Epidermal melanocyte (primary cell): ENCODE results near the gene TANC1.
"Not testable (repeated sequence)": the region's sequence is repeated elsewhere in the genome, so short reads cannot be mapped to it uniquely, and the experiment has no call there.

Experiments used
- DNase-seq: peaks from one replicate; pipeline ENCODE4 v3.0.0; 2011; ENCODE audit warnings: low spot score; ENCODE audit not compliant: insufficient read length

The TANC1 gene

DNA sequence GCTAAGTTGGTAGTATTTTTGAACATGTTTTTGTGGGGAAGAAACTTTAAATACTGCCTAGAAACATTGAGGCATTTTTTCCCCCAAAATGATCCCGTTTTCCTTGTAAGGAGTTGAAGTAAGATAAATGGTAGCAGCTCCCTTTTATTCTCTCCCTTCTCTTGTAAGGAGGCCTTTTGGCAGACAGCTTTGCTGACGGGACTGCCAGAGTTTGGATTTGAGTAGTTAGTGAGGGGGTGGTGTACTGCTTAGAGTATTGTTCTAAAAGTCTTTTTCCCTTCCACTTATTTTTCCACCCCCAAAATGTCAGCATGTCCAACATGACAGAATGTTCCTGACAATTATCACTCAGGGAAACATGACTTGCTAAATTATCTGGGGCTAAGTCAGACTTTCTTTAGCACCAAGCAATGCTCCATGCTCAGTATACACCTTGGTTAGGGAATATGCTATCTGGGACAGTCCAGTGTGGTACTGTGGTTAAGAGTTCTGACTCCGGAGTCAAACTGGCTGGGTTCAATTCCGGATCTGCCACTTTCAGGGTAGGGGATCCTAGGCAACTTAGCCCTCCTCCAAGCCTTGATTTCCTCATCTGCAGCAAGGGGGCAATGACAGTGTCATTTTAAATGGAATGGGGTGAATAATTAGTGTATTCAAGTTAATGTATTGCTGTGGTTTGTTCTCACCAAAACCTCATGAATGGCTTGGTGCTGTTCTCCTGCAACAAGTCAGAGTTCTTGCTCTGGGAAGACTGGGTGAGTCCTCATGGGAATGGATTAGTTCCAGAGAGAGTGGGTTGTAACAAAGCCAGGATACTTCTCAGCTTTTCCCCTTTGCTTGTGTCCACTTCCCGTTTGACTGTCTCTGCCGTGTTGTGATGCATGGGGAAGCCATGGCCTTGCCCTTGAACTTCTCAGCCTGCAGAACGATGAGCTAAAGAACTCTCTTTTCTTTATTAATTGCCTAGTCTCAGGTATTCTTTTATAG, 116.2 kb downstream of the TANC1 start:
- DNase-seq = no peak

DNA sequence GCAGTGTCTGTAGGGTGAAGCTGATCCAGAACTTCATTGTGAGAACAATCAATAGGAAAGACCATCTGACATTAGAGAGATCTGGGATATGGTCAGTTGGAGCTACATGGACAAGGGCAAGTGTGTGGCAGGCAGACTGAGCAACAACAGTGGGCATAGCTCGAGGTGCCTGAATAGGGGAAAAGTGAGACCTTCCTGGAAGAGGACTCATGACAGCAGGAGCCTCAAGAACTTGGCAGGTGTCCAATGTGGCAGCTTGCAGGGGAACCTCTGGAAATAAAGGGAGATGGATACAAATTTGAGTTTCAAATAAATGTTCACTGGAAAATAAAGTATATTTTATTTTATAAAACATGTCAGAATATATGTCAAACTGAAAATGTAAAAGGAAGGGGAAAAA, 117.9 kb downstream of the TANC1 start:
- DNase-seq = no peak

DNA sequence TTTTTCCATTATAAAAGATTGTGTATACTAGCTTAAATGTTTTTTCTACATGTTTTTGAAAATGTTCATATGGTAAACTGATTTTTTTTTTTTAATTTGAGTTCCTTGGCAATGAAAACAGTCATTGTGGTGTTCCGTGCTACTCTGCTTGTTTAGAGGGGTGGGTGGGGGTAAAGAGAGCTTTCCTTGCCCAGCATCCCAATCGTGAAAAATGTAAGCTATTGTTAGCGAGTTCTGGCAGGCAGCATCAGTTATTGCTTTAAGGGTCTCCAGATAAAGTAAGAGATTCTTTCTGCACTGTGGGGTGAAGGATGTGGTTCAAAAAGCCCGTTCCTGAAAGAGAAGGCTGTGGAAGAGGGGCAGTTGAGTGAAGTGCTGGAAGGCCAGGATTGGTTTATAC, 118.4 kb downstream of the TANC1 start:
- DNase-seq = no peak

DNA sequence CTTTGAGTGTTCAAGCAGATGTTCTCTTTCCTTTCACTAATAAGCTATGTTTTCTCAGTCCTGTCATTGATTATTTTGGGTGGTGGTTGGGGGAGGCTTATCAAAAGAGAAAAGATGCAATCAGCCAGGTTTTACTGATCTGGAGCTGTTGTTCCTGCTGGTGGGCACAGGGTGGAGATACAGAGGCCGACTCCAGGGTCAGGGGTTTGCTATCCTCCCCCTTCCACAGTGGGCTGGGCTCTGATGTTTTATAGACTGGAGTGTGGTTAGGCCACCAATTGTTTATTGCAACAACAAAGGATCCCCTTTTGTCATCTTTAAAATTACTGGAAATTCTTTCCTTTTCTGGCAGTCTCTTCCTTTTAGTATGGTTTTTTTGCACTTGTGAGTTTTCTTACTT, 120.5 kb downstream of the TANC1 start:
- DNase-seq = no peak

DNA sequence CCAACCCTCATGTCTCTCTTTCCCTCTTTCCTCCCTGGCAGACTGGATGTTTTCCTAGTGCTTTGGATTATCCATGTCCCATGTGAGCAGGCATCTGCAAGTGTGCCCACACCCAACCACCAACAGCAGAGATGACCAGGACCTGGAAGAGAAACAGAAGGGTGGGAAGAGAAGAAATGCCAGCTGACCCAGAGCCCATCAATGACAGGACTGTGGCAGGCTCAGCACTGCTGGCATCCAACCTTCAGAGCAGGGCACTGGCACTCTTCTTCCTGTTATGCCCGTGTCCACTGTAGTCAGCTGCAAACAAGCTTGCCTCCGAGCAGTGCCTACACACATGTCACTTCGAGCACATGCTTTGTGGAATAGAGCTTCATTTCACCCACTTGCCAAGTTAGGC, 121.1 kb downstream of the TANC1 start:
- DNase-seq = no peak

DNA sequence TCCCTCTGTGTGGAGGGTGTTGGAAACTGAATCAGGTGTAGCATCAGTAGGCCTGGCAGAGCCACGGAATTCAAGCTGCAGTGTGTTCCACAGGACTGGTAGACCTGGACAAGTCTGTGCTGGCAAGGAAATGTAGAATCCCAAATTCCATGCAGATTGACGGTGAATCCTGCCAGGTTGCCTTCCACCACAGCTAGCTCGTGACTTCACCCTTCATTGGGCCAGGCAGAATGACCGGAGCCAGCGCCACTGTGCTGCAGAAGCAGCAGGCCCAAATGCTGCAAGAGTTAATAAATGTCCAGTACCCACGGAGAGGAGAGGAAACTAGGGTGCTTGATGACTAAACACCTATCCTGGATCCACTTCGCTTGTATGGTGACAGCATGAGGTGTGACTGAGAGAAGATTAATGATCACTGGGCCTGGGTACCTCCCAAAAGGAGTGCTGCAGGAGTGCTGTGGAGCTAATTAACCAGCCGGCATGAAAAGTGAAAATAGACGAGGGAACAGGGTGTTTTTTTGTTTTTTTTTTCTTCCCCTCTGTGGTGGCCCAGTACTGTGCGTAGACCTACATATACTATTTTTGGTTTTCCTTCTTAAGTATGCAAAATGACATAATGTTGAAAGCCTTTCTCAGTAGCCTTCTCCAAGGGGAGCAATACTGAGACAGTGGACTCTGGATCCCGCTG, 122.2 kb downstream of the TANC1 start:
- DNase-seq = no peak

DNA sequence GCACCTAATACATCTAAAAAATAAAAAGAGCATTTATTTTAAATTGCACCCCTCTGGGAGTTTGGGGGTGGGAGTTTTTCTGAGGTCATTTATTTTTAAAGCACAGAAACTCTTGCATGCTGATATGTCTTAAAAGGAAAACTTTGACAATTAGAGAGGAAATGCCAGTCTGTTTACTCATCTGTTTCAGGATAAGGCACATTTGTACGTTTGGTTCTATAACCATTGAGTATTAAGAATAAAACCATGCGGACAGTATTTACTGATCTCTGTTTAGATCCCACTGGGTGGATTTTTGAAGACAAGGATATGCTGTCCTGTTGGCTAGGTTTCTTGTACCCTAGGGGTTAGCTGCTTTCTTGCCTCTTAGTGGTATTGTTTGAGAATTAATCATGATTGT, 122.9 kb downstream of the TANC1 start:
- DNase-seq = no peak

DNA sequence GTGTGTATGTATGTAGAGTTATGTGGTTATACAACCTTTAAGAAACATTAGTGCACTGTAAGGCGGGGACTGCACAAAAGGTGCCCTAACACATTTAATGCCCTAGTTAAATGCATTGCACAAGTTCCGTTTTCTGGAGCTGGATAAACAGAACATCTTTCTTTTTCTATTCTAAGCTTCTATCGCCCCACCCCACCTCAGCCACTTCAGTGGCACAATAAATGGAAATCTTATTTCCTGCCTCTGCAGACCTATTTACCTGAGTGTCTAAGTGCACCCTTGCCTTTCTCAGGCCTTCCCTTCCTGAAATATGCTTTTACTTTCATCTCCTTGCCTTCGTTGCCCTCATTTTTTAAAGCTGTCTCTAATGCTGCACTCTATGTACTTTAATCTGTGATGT, 123.5 kb downstream of the TANC1 start:
- DNase-seq = no peak

DNA sequence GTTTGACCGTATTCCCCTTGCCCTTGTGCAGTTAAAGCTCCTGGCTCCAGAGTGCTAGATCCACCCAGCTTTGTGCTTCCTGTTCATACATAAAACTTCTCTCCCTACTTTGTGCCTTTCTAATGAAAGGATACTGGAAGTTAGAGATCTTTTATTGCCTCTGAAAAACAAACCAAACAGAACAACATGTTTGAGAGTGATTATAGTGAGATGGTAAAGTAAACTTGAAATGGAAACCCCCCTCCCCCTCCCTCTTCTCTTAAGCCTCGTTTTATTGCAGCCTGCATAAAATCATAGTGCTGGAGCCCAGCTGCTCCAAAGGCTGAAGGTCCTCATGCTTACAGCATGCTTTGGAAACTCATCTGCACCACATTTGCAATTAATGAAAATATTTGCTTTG, 125.1 kb downstream of the TANC1 start:
- DNase-seq = no peak

DNA sequence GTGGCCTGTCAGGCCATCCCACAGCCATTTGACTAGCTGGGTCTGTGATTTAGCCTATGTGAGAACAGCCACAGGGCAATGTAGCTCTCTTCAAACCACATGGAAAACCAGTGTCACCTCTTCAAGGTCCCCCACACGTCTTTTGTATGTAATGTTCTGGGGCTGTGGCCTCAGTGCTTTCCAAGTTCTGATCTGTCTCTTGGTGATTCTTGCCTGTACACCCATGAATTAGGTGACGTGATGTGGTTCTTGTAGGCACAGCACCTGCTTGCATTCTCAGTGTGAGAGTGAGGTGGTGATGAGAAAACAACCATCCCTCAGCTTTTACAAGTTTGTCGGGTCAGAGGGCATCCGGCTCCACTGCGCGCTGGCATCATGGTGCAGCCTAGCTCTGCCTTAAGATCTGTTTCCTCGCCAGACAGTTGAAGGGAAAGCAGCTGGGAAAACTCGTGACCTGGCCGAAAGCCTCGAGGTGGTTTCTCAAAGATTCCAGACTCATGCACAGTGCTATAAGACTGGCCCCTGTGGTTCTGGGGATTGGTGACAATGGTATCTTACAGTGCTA, 125.8 kb downstream of the TANC1 start:
- DNase-seq = peak; percentile 56

DNA sequence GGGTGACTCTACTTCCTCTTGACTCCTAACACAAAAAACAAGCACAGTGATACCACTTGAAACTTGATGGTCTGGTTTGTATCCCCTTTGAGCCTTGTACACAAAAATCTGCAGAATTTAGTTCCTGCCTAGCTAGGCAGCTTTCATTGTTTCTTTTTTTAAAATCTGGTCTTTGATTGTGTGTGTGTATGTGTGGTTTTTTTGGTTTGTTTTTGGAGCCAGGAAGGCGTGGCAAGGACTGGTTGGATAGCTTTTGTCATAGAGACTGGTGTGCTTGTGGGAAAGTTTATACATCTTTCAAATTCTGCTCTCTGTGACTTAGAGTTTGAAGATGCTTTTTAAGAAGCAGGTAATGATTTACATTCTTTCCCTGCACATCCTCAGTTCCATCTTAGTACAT, 127.4 kb downstream of the TANC1 start:
- DNase-seq = no peak

DNA sequence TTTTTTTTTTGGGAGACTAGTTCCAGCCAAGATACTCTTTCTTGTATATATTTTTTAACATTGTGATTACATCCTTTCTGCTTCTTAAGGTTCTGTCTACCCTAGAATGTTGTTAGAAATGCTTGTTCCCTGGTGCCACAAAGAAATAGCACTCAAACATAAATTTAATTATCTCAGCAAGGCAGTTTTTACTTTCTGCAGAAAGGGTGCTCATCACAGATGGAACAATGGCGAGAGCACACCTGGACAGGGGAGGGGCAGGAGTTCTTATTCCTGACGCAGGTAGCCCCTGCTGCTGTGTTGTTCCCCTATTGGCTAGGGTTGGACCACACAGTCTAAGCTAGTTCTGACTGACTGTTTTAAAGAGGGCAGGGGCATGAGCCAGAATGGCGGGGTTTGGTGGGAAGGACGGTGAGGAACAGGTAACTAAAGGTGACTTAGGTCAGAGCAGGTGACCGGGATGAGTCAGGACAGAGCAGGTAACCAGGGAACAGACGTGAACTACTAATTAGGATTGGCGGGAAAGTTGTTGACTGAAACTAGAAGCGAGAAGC, 127.9 kb downstream of the TANC1 start:
- not testable (repeated sequence) for DNase-seq

DNA sequence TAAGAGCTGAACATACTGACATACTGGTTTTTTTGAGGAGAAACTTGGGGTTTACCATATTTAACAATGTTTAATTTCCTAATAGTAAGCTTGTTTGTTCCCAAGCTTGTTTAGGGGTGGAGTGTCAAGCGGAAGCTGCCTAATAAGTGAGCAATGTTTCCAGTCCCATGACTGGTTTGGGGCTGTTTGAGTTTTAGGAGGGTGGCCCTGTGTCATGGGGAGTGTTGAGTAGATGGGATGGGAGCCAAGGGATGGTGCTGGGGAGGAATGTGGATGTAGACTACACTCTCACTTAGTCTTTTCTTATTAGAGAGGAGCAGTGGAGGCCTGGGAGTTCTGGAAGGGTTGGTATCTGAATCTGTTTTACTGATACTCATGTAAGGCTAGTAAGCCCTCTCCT, 128.5 kb downstream of the TANC1 start:
- no peak for DNase-seq

DNA sequence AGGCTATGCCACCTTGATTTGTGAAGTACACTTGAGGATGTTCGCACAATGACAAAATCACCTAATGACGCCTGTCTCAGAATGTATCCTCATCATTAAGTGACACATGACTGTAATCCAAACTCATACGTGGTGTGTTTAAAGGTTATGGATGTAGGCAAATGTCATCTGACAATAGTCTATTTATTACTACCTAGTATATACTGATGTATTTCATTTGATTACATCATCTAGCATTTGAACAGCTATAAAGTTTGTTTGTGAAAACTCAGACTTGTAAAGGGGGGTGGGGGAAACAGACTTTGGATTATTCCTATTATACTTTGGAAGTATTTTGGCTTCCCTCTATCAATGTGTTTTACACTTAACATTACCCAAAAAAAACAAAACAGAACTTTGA, 129.9 kb downstream of the TANC1 start:
- no peak for DNase-seq

DNA sequence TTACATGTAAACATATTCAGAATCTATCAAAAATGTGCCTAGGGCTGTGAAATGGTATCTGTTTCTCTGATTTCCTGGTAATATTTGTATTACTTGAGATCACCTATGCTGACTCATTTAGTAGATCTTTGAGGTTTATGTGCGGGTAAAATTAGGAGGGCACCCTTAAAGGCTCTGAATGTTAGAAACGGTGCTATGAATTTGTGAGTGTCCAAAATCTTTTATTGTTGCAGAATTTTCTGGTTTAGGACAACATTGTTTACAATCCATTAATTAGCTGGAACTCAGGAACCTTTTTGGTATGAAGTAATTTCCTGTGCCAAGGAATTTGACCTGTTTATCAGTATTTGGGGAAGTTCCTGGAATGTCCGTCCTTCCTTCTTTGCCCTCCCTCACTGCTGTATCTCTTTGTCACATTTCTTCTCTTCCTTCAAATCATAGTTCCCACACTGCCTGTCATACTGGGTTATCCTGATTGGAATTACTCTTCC, 130.5 kb downstream of the TANC1 start:
- no peak for DNase-seq

DNA sequence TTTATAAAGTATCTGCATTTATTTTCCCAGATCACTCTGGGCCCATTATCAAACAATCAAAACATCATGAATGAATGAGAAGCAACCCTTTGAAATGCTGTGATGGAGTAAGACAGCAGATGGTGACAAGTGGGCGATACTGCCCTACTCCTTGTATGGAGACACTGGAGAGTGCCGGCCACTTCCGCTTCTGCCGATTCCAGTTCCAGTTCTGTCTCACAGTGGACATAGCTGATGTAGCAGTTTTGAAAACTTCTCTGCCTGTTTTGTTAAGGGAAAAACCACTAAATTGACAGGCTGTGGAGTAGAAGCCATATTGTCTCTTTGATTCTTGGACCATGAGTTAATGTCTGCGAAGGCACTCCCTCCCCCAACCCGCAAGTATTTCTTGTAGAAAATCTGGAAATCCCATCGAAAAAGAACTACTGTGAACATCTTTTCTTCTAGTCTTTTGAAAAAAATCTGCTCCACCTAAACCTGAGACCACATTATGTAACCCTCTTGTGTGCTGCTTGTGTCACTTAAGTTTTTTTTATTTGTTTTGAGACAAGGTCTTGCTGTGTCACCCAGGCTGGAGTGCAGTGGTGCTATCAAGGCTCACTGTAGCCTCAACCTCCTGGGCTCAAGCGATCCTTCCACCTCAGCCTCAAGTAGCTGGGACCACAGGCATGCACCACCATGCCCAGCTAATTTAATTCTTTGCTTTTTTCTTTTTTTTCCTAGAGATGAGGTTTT, 133.5 kb downstream of the TANC1 start:
- DNase-seq = no peak

DNA sequence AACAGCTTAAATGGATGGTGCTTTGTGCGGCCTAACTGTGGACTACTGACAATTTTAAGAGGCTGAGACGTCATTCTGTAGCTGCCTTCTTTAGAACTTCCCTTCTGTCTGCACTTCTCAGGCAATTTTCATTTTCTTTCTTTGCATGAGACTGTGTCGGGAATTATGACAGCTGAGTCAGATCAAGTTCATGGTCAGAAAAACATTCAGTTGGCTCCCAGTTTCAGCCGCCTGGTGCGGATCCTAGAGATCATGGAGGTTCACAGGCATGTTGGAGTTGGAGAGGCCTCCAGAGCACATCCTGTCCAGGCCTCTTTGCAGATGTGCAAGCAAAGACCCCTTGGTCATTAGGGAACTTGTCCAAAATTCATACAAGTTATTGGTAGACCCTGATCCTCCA, 135.0 kb downstream of the TANC1 start:
- DNase-seq = no peak

DNA sequence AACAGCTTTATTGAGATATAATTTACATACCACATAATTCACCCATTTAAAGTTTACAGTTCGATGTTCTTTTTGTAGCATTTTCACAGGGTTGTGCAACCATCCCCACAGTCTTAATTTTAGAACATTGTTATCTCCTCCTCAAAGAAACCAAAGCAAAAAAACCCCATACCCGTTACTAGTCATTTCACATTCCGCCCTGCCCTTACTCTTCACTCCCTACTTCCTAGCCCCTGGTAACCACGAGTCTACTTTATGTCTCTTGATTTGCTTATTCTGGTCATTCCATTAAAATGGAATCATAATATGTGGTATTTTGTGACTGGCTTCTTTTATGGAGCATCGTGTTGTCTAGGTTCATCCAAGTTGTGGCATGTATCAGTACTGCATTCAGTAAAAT, 137.7 kb downstream of the TANC1 start:
- DNase-seq = no peak

DNA sequence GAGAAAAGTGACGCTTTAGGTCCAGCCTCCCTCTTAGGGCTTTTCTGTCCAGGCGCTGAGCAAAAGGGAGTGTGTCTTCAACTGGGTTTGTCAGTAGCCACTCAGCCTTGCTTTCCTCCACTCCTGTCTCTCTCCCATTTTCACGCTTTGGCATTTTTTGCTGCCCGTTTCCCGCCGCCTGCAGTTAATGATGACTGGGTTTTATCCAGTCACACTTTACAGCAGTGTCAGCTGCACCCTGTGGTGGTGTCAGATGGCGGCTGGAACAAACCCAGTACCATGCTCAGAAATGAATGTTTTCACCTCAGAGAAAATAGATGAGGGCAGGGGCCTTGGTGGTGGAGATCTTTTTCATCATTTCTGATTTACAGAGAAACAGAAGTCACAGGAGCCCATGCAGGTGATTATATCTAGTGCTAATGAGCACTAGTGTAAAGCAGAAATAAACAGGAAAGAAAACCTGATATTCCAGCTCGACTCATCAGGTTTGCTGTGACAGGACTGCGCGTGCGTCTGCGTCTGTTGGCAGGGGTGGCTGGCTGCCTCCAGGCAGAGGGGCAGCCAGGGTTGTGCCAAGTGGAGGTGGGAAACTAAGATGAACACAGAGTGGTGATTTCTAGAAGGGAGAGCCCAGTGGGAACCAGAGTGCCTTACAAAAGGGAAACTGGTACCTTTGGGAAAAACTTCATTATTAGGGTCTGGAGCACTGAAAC, 139.9 kb downstream of the TANC1 start:
- no peak for DNase-seq

DNA sequence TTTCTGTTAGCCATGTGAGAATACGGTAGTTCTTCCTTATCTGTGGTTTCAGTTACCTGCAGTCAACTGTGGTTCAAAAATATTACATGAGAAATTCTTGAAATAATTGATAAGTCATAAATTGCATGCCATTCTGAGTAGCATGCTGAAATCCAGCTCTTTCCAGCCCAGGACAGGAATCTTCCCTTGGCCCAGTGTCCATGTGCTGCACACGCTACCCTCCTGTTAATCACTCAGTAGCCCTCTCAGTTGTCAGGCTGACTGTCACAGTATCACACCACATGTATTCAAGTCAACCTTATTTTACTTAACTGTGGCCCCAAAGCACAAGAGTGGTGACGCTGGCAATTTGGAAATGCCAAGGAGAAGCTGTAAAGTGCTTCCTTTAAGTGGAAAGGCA, 141.1 kb downstream of the TANC1 start:
- no peak for DNase-seq

DNA sequence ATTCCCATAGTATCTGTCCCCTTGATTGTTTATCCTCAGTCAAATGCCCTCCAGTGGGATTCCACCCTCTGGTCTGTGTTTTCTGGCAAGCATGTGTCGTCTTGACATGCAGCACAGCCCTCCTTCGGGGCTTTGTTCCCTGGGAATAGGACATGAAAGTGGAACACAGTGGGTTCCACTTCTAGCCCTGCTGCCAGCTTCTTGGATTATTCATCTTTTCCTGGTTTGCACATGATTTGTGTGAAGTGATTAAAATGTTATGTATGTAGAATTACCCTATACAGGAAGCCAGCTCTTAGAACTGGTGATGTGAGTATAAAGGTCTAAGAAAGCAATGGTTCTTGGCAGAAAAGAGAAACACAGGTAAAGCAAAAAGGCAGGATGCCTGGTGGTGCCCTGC, 142.3 kb downstream of the TANC1 start:
- DNase-seq = no peak
